ENCODE results near the gene CREB3L2.

DNA sequence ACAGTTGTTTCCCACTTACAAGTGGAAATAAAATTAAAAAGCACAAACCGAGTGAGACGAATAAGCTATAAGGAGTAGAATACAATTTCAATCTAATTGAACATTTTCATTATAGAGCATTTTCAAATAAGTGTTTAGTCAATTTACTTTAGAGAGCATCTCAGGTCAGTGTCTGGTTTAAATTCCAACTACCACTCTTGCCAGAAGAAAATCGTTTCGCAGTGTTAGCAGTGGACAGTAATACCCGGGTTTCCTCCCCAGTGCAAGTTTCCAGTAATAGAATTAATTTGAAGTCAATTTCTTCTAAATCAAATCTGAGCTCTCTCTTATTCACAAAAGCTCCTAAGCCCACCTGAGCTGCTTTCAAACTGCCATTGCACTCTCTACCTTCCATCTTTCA, 45.7 kb downstream of the CREB3L2 start:
- TF ChIP-seq, protein P1, sequence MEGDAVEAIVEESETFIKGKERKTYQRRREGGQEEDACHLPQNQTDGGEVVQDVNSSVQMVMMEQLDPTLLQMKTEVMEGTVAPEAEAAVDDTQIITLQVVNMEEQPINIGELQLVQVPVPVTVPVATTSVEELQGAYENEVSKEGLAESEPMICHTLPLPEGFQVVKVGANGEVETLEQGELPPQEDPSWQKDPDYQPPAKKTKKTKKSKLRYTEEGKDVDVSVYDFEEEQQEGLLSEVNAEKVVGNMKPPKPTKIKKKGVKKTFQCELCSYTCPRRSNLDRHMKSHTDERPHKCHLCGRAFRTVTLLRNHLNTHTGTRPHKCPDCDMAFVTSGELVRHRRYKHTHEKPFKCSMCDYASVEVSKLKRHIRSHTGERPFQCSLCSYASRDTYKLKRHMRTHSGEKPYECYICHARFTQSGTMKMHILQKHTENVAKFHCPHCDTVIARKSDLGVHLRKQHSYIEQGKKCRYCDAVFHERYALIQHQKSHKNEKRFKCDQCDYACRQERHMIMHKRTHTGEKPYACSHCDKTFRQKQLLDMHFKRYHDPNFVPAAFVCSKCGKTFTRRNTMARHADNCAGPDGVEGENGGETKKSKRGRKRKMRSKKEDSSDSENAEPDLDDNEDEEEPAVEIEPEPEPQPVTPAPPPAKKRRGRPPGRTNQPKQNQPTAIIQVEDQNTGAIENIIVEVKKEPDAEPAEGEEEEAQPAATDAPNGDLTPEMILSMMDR (IDR thresholded peaks at IDR 0.05 in 4 of 5, conservative IDR thresholded peaks at IDR 0.05 in 1 of 5): no peak
- no peak for TF ChIP-seq POLR2A (IDR thresholded peaks at IDR 0.05)
